Measurements from ENCODE around the gene ZBTB12.
"Not testable (repeated sequence)": the region's sequence is repeated elsewhere in the genome, so short reads cannot be mapped to it uniquely, and the experiment has no call there.

Gene ZBTB12

DNA sequence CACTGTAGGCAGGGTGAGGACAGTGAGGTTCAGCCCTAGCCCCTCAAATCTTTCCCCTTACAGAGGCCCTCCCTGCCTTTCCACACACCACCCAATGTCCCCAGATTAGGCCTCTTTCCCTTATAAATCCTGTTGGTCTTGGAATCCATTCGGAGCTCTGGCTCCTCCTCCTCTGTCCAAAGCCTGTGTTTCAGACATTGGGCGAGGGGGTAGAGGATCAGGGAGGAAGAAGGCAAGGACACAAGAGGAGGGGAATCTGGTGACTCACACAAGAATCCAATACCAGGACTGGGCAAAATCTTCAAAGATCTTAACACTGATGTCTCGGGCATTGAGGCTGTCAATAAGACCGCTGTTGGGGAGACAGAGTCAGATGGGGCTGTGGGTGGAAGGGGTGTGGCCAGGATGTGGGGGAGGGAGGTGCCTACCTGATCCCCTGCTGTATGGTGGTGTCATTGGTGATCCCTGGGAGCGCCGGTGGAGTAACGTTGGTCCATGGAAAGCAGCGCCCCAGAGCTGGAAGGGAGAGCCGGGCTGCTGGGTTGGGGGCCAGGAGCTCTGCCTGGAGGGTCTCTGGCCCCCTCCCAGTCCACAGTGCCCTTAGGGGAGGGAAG, 30.7 kb downstream of the ZBTB12 start:
- no peak for DNase-seq

DNA sequence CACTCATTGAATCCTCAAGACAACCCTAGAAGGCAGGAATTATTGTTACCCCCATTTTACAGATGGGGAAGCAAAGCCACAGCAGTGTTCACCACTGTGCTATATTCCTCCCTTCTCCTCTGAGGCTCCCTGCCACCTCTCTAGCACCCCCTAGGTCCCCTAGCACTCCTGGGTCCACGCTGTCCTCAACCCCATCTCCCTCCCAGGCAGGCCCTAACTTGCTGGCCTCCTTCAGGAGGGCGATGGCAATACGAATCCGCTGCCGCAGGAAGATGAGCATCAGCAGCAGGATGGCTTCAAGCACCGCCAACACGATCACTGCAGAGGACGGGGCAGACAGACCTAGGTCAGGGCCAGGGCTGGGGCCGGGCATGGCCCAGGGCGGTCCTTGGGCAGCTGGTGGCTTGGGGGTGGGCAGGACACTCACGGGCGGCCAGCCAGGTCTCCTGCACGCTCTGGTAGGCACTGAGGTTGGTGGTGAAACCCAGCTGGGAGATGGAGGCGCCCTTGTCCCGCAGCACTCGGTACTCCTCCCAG, 31.4 kb downstream of the ZBTB12 start:
- no peak for DNase-seq

DNA sequence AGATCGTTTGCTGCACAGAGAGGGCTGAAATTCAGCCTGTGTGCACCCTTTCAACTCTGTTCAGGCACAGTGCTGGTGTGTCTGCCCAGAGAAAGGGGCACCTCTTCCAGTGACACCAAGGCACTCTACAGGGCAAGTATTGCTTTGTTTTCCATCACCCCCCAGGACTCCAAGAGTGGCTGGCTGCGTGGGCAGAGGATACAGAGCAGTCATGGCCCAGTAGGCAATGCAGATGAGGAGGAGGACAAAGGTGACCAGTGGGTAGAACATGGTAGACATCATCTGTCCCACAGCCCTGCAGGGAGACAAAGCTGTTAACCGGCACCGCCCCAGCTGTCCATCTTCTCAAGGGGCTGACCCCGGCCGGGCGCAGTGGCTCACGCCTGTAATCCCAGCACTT, 32.5 kb downstream of the ZBTB12 start:
- no peak for DNase-seq

DNA sequence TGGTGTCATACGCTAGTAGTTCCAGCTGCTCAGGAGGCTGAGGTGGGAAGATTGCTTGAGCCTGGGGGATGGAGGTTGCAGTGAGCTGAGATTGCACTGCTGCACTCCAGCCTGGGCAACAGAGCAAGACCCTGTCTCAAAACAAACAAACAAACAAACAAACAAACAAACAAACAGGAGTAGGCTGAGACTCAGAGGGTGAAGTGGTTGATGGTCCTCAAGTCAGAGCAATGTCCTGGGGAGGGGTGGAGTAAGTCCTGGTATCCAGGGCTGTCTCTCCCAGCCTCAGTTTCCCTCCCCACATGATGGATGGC, 33.3 kb downstream of the ZBTB12 start:
- DNase-seq = not testable (repeated sequence)

DNA sequence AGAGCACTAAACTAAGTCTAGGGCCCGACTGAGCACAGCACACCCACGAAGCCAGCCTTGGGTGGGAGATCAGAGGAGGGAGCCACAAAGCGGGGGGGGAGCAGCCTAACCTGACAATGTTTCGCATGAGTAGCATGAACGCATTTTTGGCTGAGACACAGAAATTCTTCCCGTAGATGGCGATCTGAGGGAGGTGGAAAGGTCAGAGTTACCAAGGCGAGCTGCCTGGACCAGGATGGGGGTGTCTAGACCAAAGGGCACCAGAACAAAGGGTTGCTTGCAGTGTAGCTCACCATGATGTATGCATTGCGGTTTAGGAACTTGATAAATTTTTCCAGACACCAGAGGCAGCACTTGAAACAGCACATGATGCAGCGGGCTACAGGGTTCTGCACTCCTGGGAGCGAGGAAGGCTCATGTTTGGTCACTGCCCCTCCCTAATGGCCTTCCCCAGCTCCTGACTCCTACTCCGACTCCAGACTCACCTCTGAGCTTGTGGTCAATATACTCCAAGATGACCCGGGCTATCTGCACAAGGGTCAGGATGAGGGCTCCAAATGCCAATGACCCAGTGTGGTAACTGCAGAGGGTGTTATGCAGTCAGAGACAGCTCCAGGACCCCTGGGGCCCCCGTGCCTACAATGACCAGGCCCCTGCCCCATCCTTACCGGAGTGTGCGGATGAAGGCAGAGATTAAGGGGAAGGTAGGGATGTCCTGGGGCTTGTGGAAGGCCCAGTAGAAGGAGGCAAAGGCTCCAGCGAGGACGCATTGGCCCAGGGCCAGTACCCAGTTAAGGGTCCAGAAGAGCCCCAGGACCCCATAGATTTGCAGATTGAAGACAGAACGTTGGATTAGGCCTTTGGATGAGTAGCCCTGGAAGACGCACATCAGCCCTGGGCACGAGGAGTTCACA, 36.4 kb downstream of the ZBTB12 start:
- DNase-seq = no peak

DNA sequence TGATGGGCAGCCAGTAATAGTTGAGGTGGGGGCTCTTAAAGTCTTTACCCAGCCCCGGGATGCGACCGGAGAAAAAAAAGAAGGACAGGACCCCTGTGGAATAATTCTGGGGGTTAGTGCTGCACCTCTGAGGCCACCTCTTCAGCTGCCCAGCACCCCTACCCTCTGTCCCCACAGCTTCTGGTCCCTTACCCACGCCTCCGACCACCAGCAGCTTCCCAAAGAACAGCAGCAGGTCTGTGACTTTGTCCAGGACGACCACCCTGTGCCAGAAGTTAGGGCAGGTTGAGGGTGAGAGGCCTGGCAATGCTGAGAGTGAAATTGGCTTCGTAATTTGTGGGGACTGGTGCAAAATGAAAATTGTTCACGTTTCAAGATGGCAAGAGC, 37.1 kb downstream of the ZBTB12 start:
- DNase-seq = no peak

DNA sequence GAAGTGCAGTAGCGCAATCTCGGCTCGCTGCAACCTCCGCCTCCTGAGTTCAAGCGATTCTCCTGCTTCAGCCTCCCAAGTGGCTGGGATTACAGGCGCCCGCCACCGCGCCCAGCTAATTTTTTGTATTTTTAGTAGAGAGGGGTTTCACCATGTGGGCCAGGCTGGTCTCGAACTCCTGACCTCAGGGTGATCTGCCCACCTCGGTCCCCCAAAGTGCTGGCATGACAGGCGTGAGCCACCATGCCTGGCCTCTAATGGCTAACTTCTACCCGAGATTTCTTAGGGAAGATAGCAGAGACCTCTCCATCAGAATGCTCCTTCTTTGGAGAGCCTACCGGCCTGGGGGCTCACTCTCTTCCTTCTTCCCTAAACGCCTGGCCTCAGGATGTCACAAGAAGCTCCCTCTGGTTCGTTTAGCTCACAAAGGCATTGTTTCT, 37.7 kb downstream of the ZBTB12 start:
- not testable (repeated sequence) for DNase-seq

DNA sequence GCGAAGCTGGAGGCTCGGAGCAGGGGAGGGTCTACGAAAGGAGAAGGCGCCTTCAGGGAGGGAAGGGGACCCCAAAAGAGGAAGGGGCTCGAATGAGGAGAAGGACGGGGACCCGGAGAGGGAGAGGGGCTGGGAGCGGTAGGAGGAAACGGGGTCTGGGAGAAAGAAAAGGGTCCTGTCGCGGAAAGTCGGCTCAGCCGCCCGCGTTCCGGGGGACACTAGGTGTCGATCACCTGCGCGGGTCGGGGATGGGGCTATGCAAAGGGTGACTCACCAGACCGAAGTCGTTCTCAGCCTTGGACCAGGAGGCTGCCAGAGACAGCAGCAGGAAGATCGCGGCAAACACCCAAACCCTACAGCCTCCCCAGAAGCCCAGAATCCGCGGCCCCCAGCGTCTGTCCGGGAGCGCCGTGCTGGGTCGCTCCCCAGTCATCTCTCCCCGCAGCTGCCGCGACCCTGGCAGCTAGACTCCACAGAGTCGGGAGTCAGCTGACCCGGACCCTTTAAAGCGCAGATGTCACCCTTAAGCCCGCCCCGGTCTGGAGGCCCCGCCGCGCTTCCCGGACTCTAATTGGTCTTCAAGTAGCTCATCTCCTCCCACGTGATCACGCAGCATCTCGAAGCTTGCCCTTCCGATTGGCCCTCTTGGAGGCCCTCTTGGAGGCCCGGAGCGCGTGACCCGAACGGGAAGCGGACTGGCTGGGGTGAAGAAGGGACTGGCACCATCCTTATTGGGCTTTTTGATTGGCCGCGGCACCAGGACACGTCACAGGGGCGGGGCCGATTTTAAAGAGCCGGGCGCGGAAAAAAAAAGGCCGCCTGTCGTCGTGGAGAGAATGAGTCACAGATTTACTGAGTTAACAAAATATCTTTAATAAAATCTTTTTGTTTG, 39.3 kb downstream of the ZBTB12 start, which contains the start of gene NEU1:
Gene NEU1 (minus strand): TSS at position 478 of the 892 bp plus-strand sequence. CDS start 45 bp downstream, at position 433.
- DNase-seq = peak; percentile 98

DNA sequence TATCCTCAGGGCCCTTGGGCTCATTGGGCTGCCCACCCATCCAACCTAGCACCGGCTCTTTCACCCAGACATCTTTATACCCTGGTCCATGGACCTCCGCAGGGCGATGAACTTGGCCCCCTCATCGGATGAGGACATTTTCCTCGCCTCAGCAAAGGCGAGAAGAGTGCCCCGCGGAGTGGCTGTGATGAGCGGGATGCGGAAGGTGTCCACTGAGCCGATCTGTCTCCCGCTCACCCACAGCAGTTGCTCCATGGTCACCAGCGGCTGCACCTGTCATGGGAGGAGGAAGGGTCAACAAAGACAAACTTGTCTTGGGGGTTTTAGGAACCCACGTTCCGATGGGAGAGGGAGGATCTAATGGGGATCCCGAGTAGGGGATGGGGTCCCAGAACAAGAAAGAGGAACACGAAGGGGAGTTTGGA, 40.0 kb downstream of the ZBTB12 start:
- no peak for DNase-seq

DNA sequence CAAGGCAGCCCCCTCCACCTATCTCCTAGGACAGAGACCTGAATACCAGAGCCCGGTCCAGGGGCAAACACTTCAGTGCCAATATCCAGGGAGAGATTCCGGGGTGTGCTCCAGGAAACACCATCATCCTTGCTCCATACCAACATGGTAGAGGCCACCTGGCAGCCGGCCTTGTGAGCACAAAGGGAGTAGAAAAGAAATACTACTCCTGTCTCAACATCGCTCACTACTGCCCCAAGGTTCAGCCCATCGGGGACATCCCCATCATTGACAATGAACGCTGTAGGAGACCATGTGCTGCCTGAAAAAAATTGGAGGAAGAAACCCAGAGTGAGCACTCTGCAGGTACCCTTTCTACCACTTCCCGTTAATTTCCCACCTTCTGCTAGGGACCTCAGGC, 40.7 kb downstream of the ZBTB12 start:
- no peak for DNase-seq

DNA sequence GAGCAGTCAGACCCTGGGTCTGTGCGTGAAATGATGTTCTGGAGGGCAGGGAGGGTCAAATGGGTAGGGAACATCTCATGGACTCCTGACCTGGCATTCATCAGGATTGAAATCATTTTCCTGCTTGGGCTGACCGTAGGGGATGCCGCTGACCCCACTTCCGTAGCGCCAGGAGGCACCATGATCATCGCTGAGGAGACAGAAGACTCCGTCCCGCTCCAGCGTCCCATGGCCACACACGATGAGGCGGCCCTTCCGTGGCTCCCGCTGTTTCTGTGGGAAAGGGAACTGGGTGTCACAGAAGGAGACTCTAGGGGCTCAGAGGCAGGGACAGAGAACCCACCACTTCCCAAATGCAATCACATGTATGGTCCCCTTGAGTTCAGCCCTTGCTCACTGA, 41.5 kb downstream of the ZBTB12 start:
- no peak for DNase-seq

DNA sequence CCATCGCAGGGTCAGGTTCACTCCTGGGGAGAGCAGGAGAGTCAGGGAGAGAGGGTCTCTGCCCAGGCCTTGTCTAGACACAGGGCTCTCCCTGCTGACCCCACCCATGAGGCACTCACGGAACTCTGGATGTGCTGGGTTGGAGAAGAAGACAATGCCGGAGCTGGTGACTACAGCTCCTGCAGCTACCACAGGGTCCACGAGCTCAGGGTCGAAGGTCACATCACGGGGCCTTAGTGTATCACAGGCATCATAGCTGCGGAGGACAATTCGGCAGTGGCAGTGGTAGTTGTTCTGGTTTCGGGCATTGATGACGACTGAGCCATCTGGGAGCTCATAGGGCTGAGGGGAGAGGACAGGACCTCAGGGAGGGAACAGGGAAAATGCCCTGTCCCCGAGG, 42.0 kb downstream of the ZBTB12 start:
- DNase-seq = no peak

DNA sequence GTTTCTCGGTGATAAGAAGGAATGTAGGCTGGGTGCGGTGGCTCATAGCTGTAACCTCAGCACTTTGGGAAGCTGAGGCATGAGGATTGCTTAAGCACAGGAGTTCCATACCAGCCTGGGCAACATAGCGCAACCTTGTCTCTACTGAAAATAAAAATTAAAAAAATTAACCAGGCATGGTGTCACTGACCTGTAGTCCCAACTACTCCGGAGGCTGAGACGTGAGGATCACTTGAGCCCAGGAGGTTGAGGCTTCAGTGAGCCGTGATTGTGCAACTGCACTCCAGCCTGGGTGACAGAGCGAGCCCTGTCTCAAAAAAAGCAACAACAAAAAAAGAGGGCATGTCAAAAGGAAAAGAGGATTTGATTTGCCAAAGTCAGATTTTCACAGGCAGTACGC, 43.2 kb downstream of the ZBTB12 start:
- DNase-seq = no peak

DNA sequence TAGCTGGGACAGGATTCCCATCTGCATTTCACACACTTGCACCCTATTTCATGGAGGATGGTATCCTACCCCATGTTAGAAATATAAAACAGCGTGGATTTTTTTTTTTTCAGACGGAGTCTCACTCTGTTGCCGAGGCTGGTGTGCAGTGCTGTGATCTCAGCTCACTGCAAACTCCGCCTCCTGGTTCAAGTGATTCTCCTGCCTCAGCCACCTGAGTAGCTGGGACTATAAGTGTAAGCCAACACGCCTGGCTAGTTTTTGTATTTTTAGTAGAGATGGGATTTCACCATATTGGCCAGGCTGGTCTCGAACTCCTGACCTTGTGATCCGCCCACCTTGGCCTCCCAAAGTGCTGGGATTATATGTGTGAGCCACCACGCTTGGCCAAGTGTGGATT, 44.1 kb downstream of the ZBTB12 start:
- DNase-seq = not testable (repeated sequence)

DNA sequence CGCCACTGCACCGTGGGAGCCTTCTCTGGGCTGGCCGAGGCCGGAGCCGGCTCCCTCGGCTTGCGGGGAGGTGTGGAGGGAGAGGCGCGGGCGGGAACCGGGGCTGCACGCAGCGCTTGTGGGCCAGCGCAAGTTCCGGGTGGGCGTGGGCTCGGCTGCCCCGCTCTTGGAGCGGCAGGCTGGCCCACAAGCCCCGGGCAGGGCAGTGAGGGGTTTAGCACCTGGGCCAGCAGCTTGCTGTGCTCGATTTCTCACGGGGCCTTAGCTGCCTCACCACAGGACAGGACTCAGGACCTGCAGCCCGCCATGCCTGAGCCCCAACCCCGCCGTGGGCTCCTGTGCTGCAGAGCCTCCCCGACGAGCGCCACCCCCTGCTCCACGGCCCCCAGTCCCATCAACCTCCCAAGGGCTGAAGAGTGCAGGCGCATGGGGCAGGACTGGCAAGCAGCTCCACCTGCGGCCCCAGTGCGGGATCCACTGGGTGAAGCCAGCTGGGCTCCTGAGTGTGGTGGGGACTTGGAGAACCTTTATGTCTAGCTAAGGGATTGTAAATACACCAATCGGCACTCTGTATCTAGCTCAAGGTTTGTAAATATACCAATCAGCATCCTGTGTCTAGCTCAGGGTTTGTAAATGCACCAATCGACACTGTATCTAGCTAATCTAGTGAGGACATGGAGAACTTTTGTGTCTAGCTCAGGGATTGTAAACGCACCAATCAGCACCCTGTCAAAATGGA, 49.7 kb downstream of the ZBTB12 start:
- DNase-seq = not testable (repeated sequence)

DNA sequence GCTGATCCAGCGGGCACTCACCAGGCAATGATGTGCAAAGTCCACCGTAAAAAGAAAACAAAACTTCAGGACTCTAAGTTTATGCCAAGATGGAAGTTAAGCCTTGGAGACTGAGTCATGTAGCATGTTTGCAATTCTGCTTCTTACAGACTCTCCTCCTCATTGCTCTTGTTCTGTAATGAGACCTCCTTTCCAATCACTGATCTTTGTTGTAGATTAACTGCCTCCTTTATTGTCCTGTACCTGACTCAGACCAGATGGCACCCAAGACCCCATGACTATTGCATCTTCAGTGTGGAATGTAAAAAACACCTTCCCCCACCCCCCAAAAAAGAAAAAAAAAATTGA, 50.4 kb downstream of the ZBTB12 start:
- DNase-seq = no peak

DNA sequence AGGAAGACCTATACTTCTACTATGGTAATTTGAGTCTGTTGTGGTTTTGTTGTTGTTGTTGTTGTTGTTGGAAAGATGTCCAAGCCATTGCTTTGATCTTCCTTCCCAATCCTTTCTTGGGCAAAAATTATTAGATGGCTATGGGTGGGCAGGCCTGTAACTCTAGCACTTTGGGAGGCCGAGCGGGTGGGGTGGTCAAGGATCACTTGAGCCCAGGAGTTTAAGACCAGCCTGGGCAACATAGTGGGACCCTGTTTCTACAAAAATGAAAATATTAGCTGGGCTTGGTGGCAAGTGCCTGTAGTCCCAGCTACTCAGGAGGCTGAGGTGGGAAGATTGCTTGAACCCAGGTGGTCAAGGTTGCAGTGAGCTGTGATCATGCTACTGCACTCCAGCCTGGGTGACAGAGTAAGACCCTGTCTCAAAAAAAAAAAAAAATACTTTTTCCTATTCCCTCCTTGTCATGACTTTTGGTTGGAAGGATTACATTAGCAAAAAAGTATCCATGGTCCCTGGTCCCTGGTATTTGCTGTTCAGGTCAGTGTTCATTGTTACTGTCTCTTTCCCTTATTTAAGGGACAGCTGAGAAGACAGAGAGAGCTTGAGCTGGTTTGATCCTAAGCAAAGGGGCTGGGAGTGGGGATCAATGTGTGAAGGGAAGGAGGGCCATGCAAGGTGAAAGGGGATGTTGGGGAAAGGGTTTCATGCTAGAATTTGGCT, 51.0 kb downstream of the ZBTB12 start:
- no peak for DNase-seq

Data from CD4-positive, alpha-beta T cell treated with Interleukin-17A for 4 hours (primary cell).